Measurements from ENCODE around the gene LZTS3.

- TF ChIP-seq EZH2 (IDR thresholded peaks at IDR 0.05) (no peak), POLR2AphosphoS5 (IDR thresholded peaks at IDR 0.05; ENCODE audit: borderline replicate concordance, low read depth, low read length) (no peak)
Observed at GRCh38 chr20:3129094-3129493, 44.3 kb downstream of the LZTS3 start.

Data from SK-N-MC (cell line).